ENCODE data around the gene PCSK2. TPM values are rescaled to one million over a fixed set of nuclear protein-coding genes. Genes with fewer than 3 reads are reported as not detected.

The PCSK2 gene
- total and polyA plus RNA-seq, 4 donors: 0.08 to 0.14 (median 0.09) TPM; not detected in 1

DNA sequence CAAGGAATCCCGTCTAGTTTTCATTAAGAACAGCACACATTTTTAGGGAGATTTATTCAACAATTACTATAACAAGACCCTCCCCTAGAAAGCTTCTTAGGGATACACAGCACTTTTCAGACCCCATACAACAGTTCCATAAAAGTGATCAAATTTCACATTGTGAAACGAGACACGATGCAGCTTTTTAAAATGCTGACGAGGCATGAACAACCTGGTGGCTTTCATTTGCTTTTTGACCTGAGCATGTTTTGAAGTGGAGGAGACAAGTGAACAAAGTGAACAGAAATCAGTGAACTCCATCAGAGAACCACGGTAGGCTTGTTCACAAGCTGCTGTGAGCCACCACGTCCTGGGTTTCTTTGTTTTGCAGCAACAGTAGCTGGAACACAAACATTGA, 112.2 kb downstream of the PCSK2 start (continued):
- TF ChIP-seq FOXA1 (IDR thresholded peaks at IDR 0.05): no peak
- no peak for TF ChIP-seq HNF4A (conservative IDR thresholded peaks at IDR 0.05)
- no peak for TF ChIP-seq RAD21 (IDR thresholded peaks at IDR 0.05)
- no peak for TF ChIP-seq FOXA2 (IDR thresholded peaks at IDR 0.05)
- no peak for TF ChIP-seq EGR1 (IDR thresholded peaks at IDR 0.05; ENCODE audit: low read depth in 2 of 2)
- TF ChIP-seq, protein P1, sequence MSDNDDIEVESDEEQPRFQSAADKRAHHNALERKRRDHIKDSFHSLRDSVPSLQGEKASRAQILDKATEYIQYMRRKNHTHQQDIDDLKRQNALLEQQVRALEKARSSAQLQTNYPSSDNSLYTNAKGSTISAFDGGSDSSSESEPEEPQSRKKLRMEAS (IDR thresholded peaks at IDR 0.05): no peak

DNA sequence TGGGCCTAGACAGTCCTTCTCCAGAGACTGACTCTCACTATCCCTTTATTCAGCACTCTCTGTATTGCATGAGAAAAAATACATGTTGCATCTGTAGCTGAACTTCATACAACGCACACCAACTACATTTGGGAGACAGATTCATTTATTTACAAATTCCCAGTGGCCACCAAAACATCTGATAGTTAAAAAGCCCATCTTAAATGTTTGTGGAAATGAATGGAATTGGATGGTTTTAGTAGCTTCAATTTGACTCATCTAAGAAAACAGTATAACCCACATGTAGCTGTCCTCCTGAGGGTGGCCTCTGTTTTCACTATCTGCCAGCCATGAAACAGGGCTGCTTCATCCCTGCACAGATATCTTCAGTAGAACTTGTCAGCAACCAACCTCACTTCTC, 116.3 kb downstream of the PCSK2 start:
- no peak for TF ChIP-seq RXRA (IDR thresholded peaks at IDR 0.05)
- TF ChIP-seq FOXA1 (IDR thresholded peaks at IDR 0.05): no peak
- no peak for TF ChIP-seq FOXA2 (IDR thresholded peaks at IDR 0.05)
- Histone ChIP-seq H3K4me1 (ENCODE audit: control insufficient read depth in 4 of 4, insufficient read depth in 4 of 4, low read length in 3 of 4) (no peaks in the 10 kb centered on the region), H3K9me3 (ENCODE audit: control insufficient read depth in 4 of 4, low read length in 3 of 4) (no peaks in the 10 kb centered on the region), H3K27ac (ENCODE audit: low read depth in 1 of 2, low read length in 2 of 2) (no peak overlapping the region), H3K36me3 (ENCODE audit: control insufficient read depth in 4 of 4, insufficient read depth in 3 of 4, low read depth in 1 of 4, low read length in 3 of 4) (no peaks in the 10 kb centered on the region), H3K27me3 (ENCODE audit: control insufficient read depth in 4 of 4, insufficient read depth in 4 of 4, low read length in 3 of 4) (peaks cover 0 to 3% (median 2%) of the 10 kb centered on the region in 4 donors), H3K4me3 (ENCODE audit: low read depth in 1 of 3, low read length in 3 of 3) (no peak overlapping the region), H3K9ac (ENCODE audit: low read depth in 1 of 2, low read length in 2 of 2) (no peak overlapping the region)
- no peak for DNase-seq (ENCODE audit: low spot score)
- WGBS: 87% methylated on average over 1 of the region's 1 CpG

DNA sequence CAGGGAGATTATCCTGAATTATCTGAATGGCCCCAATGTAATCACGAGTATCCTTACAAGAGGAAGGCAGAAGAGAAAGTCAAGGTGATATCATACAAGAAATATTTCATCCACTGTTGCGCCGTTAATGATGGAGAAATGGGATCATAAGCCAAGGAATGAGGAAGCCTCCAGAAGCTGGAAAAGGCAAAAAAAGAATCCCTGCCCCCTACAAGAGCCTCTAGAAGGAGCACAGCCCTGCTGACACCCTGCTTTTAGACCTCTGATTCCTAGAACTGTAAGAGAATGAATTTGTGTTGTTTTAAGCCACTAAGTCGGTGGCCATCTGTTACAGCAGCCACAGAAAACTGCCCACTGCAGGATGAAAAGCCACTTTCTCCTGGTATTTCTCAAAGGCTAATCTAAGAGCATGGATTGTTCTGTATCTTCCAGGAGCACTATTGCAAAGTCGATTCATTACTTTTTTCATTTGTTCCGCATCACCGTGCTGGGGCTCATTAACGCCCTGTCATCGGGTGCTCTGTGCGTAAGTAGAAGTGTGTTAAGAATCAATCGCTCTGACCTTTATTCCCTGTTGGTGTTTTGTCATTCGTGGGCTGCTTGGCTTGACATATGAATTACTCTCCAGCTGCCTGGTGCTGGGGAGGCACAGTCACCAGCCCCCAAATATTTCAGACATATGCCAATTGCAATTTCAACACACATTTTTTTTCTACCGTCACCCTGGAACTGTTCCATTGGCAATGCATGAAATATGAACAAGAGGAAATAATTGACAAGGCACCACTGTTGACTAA, 117.0 kb downstream of the PCSK2 start:
- Histone ChIP-seq H3K4me3 (ENCODE audit: low read depth in 1 of 3, low read length in 3 of 3) (no peak overlapping the region), H3K4me1 (ENCODE audit: control insufficient read depth in 4 of 4, insufficient read depth in 4 of 4, low read length in 3 of 4) (no peaks in the 10 kb centered on the region), H3K27ac (ENCODE audit: low read depth in 1 of 2, low read length in 2 of 2) (no peak overlapping the region), H3K9ac (ENCODE audit: low read depth in 1 of 2, low read length in 2 of 2) (no peak overlapping the region), H3K9me3 (ENCODE audit: control insufficient read depth in 4 of 4, low read length in 3 of 4) (no peaks in the 10 kb centered on the region), H3K36me3 (ENCODE audit: control insufficient read depth in 4 of 4, insufficient read depth in 3 of 4, low read depth in 1 of 4, low read length in 3 of 4) (no peaks in the 10 kb centered on the region), H3K27me3 (ENCODE audit: control insufficient read depth in 4 of 4, insufficient read depth in 4 of 4, low read length in 3 of 4) (peaks cover 0 to 3% (median 2%) of the 10 kb centered on the region in 4 donors)
- TF ChIP-seq TAF1 (conservative IDR thresholded peaks at IDR 0.05): no peak
- TF ChIP-seq RAD21 (IDR thresholded peaks at IDR 0.05): no peak
- TF ChIP-seq SP1 (IDR thresholded peaks at IDR 0.05): no peak
- TF ChIP-seq, protein P2, sequence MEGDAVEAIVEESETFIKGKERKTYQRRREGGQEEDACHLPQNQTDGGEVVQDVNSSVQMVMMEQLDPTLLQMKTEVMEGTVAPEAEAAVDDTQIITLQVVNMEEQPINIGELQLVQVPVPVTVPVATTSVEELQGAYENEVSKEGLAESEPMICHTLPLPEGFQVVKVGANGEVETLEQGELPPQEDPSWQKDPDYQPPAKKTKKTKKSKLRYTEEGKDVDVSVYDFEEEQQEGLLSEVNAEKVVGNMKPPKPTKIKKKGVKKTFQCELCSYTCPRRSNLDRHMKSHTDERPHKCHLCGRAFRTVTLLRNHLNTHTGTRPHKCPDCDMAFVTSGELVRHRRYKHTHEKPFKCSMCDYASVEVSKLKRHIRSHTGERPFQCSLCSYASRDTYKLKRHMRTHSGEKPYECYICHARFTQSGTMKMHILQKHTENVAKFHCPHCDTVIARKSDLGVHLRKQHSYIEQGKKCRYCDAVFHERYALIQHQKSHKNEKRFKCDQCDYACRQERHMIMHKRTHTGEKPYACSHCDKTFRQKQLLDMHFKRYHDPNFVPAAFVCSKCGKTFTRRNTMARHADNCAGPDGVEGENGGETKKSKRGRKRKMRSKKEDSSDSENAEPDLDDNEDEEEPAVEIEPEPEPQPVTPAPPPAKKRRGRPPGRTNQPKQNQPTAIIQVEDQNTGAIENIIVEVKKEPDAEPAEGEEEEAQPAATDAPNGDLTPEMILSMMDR (IDR thresholded peaks at IDR 0.05; ENCODE audit: low read depth, low read length, missing input control): no peak
- TF ChIP-seq, protein P3, sequence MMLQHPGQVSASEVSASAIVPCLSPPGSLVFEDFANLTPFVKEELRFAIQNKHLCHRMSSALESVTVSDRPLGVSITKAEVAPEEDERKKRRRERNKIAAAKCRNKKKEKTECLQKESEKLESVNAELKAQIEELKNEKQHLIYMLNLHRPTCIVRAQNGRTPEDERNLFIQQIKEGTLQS (IDR thresholded peaks at IDR 0.05): no peak
- TF ChIP-seq HNF4A (conservative IDR thresholded peaks at IDR 0.05): no peak
- TF ChIP-seq HNF4G (IDR thresholded peaks at IDR 0.05): no peak
- TF ChIP-seq EGR1 (IDR thresholded peaks at IDR 0.05; ENCODE audit: low read depth in 2 of 2): no peak
- no peak for TF ChIP-seq GABPA (IDR thresholded peaks at IDR 0.05 in 1 of 2, conservative IDR thresholded peaks at IDR 0.05 in 1 of 2)
- TF ChIP-seq NR2F2 (IDR thresholded peaks at IDR 0.05): no peak
- no peak for TF ChIP-seq FOXA1 (IDR thresholded peaks at IDR 0.05)
- no peak for TF ChIP-seq FOXA2 (IDR thresholded peaks at IDR 0.05)
- TF ChIP-seq, protein P4, sequence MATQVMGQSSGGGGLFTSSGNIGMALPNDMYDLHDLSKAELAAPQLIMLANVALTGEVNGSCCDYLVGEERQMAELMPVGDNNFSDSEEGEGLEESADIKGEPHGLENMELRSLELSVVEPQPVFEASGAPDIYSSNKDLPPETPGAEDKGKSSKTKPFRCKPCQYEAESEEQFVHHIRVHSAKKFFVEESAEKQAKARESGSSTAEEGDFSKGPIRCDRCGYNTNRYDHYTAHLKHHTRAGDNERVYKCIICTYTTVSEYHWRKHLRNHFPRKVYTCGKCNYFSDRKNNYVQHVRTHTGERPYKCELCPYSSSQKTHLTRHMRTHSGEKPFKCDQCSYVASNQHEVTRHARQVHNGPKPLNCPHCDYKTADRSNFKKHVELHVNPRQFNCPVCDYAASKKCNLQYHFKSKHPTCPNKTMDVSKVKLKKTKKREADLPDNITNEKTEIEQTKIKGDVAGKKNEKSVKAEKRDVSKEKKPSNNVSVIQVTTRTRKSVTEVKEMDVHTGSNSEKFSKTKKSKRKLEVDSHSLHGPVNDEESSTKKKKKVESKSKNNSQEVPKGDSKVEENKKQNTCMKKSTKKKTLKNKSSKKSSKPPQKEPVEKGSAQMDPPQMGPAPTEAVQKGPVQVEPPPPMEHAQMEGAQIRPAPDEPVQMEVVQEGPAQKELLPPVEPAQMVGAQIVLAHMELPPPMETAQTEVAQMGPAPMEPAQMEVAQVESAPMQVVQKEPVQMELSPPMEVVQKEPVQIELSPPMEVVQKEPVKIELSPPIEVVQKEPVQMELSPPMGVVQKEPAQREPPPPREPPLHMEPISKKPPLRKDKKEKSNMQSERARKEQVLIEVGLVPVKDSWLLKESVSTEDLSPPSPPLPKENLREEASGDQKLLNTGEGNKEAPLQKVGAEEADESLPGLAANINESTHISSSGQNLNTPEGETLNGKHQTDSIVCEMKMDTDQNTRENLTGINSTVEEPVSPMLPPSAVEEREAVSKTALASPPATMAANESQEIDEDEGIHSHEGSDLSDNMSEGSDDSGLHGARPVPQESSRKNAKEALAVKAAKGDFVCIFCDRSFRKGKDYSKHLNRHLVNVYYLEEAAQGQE (IDR thresholded peaks at IDR 0.05): no peak
- TF ChIP-seq YY1 (IDR thresholded peaks at IDR 0.05): no peak
- TF ChIP-seq, protein P5, sequence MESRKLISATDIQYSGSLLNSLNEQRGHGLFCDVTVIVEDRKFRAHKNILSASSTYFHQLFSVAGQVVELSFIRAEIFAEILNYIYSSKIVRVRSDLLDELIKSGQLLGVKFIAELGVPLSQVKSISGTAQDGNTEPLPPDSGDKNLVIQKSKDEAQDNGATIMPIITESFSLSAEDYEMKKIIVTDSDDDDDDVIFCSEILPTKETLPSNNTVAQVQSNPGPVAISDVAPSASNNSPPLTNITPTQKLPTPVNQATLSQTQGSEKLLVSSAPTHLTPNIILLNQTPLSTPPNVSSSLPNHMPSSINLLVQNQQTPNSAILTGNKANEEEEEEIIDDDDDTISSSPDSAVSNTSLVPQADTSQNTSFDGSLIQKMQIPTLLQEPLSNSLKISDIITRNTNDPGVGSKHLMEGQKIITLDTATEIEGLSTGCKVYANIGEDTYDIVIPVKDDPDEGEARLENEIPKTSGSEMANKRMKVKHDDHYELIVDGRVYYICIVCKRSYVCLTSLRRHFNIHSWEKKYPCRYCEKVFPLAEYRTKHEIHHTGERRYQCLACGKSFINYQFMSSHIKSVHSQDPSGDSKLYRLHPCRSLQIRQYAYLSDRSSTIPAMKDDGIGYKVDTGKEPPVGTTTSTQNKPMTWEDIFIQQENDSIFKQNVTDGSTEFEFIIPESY (IDR thresholded peaks at IDR 0.05): no peak
- TF ChIP-seq RXRA (IDR thresholded peaks at IDR 0.05): no peak
- TF ChIP-seq, protein P1 (IDR thresholded peaks at IDR 0.05): no peak
- TF ChIP-seq JUND (IDR thresholded peaks at IDR 0.05): no peak
- WGBS: 57% methylated on average over 13 of the region's 13 CpGs
- no peak for DNase-seq (ENCODE audit: low spot score)

Data from liver (tissue), 9 donors.